ENCODE measurements around the gene TARBP2. TPM values are rescaled to one million over a fixed set of nuclear protein-coding genes. Genes with fewer than 3 reads are reported as not detected.

Gene TARBP2
- total RNA-seq, 2 donors from 2014 or later: 11.1 to 18.9 TPM

- DNase-seq (ENCODE audit: low spot score): no peak
- Histone ChIP-seq H3K27me3 (no peaks in the 10 kb centered on the region), H3K27ac (no peak overlapping the region), H3K4me3 (no peak overlapping the region), H3K4me1 (peaks cover 0 to 8% of the 10 kb centered on the region in 2 donors), H3K36me3 (peaks cover 60% of the 10 kb centered on the region), H3K9me3 (no peaks in the 10 kb centered on the region)
- TF ChIP-seq CTCF (IDR thresholded peaks at IDR 0.05): no peak
Measured at GRCh38 chr12:53510181-53510812, 9.2 kb downstream of the TARBP2 start.

GRCh38 chr12:53513712-53514410 is 12.8 kb downstream of the TARBP2 start:
- Histone ChIP-seq H3K4me3 (no peak overlapping the region), H3K4me1 (peaks cover 0 to 2% of the 10 kb centered on the region in 2 donors), H3K36me3 (peaks cover 74% of the 10 kb centered on the region), H3K27ac (no peak overlapping the region), H3K9me3 (no peaks in the 10 kb centered on the region), H3K27me3 (no peaks in the 10 kb centered on the region)
- no peak for DNase-seq (ENCODE audit: low spot score)
- no peak for TF ChIP-seq CTCF (IDR thresholded peaks at IDR 0.05)

GRCh38 chr12:53514628-53515290 is 13.7 kb downstream of the TARBP2 start:
- Histone ChIP-seq H3K27me3 (no peaks in the 10 kb centered on the region), H3K9me3 (no peaks in the 10 kb centered on the region), H3K36me3 (peaks cover 83% of the 10 kb centered on the region), H3K4me3 (no peak overlapping the region), H3K27ac (no peak overlapping the region), H3K4me1 (no peaks in the 10 kb centered on the region)
- DNase-seq (ENCODE audit: low spot score): no peak
- no peak for TF ChIP-seq CTCF (IDR thresholded peaks at IDR 0.05)

- Histone ChIP-seq H3K4me1 (no peaks in the 10 kb centered on the region), H3K4me3 (no peak overlapping the region), H3K36me3 (peaks cover 89% of the 10 kb centered on the region), H3K9me3 (no peaks in the 10 kb centered on the region), H3K27ac (no peak overlapping the region), H3K27me3 (no peaks in the 10 kb centered on the region)
- DNase-seq (ENCODE audit: low spot score): no peak
- TF ChIP-seq CTCF (IDR thresholded peaks at IDR 0.05): no peak
Measured at GRCh38 chr12:53515291-53515680, 14.2 kb downstream of the TARBP2 start.

- Histone ChIP-seq H3K4me1 (no peaks in the 10 kb centered on the region), H3K27ac (no peak overlapping the region), H3K27me3 (no peaks in the 10 kb centered on the region), H3K9me3 (no peaks in the 10 kb centered on the region), H3K4me3 (no peak overlapping the region), H3K36me3 (peaks cover 96% of the 10 kb centered on the region)
- no peak for DNase-seq (ENCODE audit: low spot score)
- no peak for TF ChIP-seq CTCF (IDR thresholded peaks at IDR 0.05)
Measured at GRCh38 chr12:53516758-53517455, 15.8 kb downstream of the TARBP2 start.
